Measurements from ENCODE around the gene ATP8A1. TPM values are rescaled to one million over a fixed set of nuclear protein-coding genes. Genes with fewer than 3 reads are reported as not detected.

The ATP8A1 gene
- polyA plus RNA-seq, 1 donor from 2014 or later = 45.8 TPM

DNA sequence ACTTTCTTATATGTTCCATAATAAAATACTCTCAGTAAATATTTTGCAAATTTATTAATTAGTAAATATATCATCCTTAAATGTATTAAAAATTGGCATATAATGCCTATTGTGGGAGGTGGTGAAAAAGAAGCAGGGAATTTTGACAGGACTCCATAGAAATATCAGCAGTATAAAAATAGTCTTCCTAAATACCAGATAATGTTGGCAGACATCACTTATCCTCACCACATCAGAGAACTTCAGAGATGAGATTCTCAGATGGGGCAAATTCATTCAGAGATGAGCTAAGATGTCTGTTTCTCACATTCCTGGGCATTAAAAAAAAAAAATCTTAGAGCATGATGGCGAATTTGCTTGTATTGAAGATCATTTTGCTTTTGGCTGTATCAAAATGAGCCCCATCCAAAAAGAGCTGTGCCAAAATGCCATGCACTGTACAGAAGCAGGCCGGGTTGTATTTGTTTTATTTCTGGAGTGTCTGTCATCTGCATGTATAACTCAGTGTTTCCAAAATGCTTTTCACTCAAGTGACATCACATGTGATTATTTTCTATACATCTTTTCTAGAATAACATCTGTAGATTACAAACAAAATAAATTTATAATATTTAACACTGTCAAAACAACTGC lies 41.7 kb downstream of the ATP8A1 start:
- Histone ChIP-seq H3K9me2 (ENCODE audit: insufficient read depth, low read length) (no peaks in the 10 kb centered on the region), H3K4me2 (ENCODE audit: low read length) (no peak overlapping the region), H3K9ac (ENCODE audit: low read length) (no peak overlapping the region), H3K36me3 (ENCODE audit: insufficient read depth, low read length) (no peaks in the 10 kb centered on the region), H3K27ac (ENCODE audit: low read length) (no peak overlapping the region), H3K9me3 (ENCODE audit: low read length) (no peaks in the 10 kb centered on the region), H3K79me2 (replicated peaks; ENCODE audit: insufficient read depth, low read length) (no peaks in the 10 kb centered on the region), H4K20me1 (ENCODE audit: insufficient read depth) (no peaks in the 10 kb centered on the region), H3K4me3 (ENCODE audit: low read length) (no peak overlapping the region), H3F3A (ENCODE audit: insufficient read depth, low read length, poor library complexity, severe bottlenecking) (no peaks in the 10 kb centered on the region), H2AFZ (ENCODE audit: low read depth, low read length) (no peak overlapping the region), H3K27me3 (ENCODE audit: insufficient read depth, low read depth, low read length) (no peaks in the 10 kb centered on the region)
- TF ChIP-seq EP300 (conservative IDR thresholded peaks at IDR 0.05; ENCODE audit: poor library complexity, severe bottlenecking) = no peak
- TF ChIP-seq EZH2 (IDR thresholded peaks at IDR 0.05; ENCODE audit: borderline replicate concordance, insufficient read depth, low read length, poor library complexity, severe bottlenecking) = no peak
- TF ChIP-seq RAD21 (conservative IDR thresholded peaks at IDR 0.05) = no peak
- no peak for TF ChIP-seq MXI1 (conservative IDR thresholded peaks at IDR 0.05; ENCODE audit: poor library complexity, severe bottlenecking)

DNA sequence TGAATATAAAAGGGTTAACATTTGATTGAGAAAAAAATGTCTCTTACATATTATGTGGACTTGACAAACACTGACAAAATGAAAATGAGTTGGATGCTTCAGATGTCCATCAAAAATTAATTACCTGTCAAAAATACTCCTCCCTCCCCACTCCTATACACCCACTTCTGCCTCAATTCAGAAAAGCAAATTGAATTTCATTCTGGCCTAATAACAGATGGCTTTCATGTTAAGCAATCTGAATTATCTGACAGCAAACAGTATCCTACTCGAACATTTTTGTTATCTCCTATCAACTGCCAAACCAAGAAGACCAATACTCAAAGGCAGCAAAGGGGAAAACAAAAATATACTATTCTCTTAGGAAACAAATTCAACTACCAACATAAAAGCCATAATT lies 44.0 kb downstream of the ATP8A1 start:
- H3K9me2 ChIP-seq (ENCODE audit: insufficient read depth, low read length) = no peaks in the 10 kb centered on the region
- TF ChIP-seq, protein P1, sequence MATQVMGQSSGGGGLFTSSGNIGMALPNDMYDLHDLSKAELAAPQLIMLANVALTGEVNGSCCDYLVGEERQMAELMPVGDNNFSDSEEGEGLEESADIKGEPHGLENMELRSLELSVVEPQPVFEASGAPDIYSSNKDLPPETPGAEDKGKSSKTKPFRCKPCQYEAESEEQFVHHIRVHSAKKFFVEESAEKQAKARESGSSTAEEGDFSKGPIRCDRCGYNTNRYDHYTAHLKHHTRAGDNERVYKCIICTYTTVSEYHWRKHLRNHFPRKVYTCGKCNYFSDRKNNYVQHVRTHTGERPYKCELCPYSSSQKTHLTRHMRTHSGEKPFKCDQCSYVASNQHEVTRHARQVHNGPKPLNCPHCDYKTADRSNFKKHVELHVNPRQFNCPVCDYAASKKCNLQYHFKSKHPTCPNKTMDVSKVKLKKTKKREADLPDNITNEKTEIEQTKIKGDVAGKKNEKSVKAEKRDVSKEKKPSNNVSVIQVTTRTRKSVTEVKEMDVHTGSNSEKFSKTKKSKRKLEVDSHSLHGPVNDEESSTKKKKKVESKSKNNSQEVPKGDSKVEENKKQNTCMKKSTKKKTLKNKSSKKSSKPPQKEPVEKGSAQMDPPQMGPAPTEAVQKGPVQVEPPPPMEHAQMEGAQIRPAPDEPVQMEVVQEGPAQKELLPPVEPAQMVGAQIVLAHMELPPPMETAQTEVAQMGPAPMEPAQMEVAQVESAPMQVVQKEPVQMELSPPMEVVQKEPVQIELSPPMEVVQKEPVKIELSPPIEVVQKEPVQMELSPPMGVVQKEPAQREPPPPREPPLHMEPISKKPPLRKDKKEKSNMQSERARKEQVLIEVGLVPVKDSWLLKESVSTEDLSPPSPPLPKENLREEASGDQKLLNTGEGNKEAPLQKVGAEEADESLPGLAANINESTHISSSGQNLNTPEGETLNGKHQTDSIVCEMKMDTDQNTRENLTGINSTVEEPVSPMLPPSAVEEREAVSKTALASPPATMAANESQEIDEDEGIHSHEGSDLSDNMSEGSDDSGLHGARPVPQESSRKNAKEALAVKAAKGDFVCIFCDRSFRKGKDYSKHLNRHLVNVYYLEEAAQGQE (IDR thresholded peaks at IDR 0.05; ENCODE audit: borderline replicate concordance) = no peak
- TF ChIP-seq RAD21 (conservative IDR thresholded peaks at IDR 0.05) (no peak), EP300 (conservative IDR thresholded peaks at IDR 0.05; ENCODE audit: poor library complexity, severe bottlenecking) (peak; percentile 28), POLR2AphosphoS5 (IDR thresholded peaks at IDR 0.05) (no peak), MXI1 (conservative IDR thresholded peaks at IDR 0.05; ENCODE audit: poor library complexity, severe bottlenecking) (no peak)
- TF ChIP-seq, protein P2, sequence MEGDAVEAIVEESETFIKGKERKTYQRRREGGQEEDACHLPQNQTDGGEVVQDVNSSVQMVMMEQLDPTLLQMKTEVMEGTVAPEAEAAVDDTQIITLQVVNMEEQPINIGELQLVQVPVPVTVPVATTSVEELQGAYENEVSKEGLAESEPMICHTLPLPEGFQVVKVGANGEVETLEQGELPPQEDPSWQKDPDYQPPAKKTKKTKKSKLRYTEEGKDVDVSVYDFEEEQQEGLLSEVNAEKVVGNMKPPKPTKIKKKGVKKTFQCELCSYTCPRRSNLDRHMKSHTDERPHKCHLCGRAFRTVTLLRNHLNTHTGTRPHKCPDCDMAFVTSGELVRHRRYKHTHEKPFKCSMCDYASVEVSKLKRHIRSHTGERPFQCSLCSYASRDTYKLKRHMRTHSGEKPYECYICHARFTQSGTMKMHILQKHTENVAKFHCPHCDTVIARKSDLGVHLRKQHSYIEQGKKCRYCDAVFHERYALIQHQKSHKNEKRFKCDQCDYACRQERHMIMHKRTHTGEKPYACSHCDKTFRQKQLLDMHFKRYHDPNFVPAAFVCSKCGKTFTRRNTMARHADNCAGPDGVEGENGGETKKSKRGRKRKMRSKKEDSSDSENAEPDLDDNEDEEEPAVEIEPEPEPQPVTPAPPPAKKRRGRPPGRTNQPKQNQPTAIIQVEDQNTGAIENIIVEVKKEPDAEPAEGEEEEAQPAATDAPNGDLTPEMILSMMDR (IDR thresholded peaks at IDR 0.05; ENCODE audit: poor library complexity, severe bottlenecking) = no peak
- no peaks in the 10 kb centered on the region for H3K9me3 ChIP-seq (ENCODE audit: low read length)
- H3K27ac ChIP-seq (ENCODE audit: low read length) = no peak overlapping the region
- no peaks in the 10 kb centered on the region for H3F3A ChIP-seq (ENCODE audit: insufficient read depth, low read length, poor library complexity, severe bottlenecking)
- no peak overlapping the region for H2AFZ ChIP-seq (ENCODE audit: low read depth, low read length)
- no peak overlapping the region for H3K9ac ChIP-seq (ENCODE audit: low read length)
- no peaks in the 10 kb centered on the region for H3K79me2 ChIP-seq (replicated peaks; ENCODE audit: insufficient read depth, low read length)
- H3K4me2 ChIP-seq (ENCODE audit: low read length) = no peak overlapping the region
- H3K36me3 ChIP-seq (ENCODE audit: insufficient read depth, low read length) = no peaks in the 10 kb centered on the region
- no peaks in the 10 kb centered on the region for H4K20me1 ChIP-seq (ENCODE audit: insufficient read depth)
- no peak overlapping the region for H3K4me3 ChIP-seq (ENCODE audit: low read length)
- no peaks in the 10 kb centered on the region for H3K27me3 ChIP-seq (ENCODE audit: insufficient read depth, low read depth, low read length)

DNA sequence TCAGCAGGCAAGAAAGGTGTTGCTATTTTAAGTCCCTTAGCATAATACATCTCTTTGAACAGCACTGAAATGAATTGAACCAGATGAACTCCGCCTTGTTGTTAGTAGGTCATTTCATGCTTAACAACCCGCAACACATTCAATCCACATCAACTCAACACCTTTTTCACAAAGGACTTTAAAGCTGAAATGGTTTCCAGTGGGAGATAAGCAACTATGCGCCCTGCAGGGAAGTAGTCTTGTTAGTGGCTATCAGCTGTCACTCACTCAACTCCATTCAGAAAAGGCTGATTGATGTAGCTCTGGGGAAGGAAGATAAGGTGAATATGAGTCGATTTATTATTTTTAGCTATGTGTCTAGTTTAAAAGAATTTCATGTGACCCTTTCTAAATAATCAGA lies 46.0 kb downstream of the ATP8A1 start:
- no peak overlapping the region for H3K9ac ChIP-seq (ENCODE audit: low read length)
- no peaks in the 10 kb centered on the region for H3K9me2 ChIP-seq (ENCODE audit: insufficient read depth, low read length)
- H3K9me3 ChIP-seq (ENCODE audit: low read length) = no peaks in the 10 kb centered on the region
- no peak overlapping the region for H3K4me2 ChIP-seq (ENCODE audit: low read length)
- H3K36me3 ChIP-seq (ENCODE audit: insufficient read depth, low read length) = no peaks in the 10 kb centered on the region
- no peaks in the 10 kb centered on the region for H3K27me3 ChIP-seq (ENCODE audit: insufficient read depth, low read depth, low read length)
- H3F3A ChIP-seq (ENCODE audit: insufficient read depth, low read length, poor library complexity, severe bottlenecking) = no peaks in the 10 kb centered on the region
- H2AFZ ChIP-seq (ENCODE audit: low read depth, low read length) = no peak overlapping the region
- no peak overlapping the region for H3K4me3 ChIP-seq (ENCODE audit: low read length)
- H3K79me2 ChIP-seq (replicated peaks; ENCODE audit: insufficient read depth, low read length) = no peaks in the 10 kb centered on the region
- H3K27ac ChIP-seq (ENCODE audit: low read length) = no peak overlapping the region
- TF ChIP-seq MXI1 (conservative IDR thresholded peaks at IDR 0.05; ENCODE audit: poor library complexity, severe bottlenecking) = no peak
- TF ChIP-seq RAD21 (conservative IDR thresholded peaks at IDR 0.05) = no peak
- TF ChIP-seq, protein P2 (IDR thresholded peaks at IDR 0.05; ENCODE audit: poor library complexity, severe bottlenecking) = no peak
- TF ChIP-seq EP300 (conservative IDR thresholded peaks at IDR 0.05; ENCODE audit: poor library complexity, severe bottlenecking) = no peak
- no peak for TF ChIP-seq POLR2AphosphoS5 (IDR thresholded peaks at IDR 0.05)
- TF ChIP-seq, protein P1 (IDR thresholded peaks at IDR 0.05; ENCODE audit: borderline replicate concordance) = no peak
- TF ChIP-seq EZH2 (IDR thresholded peaks at IDR 0.05; ENCODE audit: borderline replicate concordance, insufficient read depth, low read length, poor library complexity, severe bottlenecking) = no peak
- no peak for TF ChIP-seq TAF1 (IDR thresholded peaks at IDR 0.05; ENCODE audit: low read depth)
- TF ChIP-seq SMC3 (conservative IDR thresholded peaks at IDR 0.05; ENCODE audit: poor library complexity) = no peak
- no peaks in the 10 kb centered on the region for H4K20me1 ChIP-seq (ENCODE audit: insufficient read depth)
